ENCODE results near the gene NPAS3.

NPAS3 gene

DNA sequence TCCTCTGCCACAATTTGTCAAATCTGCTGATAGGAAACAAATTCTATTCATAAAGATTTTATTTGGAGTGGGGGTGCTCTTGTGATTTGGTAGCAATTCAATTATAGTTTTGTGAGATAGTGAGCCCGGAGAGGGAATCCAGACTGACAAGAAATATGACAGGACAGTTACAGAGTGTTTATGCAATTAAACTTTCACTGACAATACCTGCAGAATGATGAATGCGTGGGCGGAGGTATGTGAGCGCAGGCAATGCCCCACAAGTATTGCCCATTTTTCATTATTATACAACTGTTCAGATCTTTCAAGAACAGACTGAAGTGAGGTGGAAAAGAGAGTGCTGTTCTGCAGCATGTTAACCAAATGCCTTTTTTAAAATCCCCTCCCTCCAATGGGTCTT lies 753.2 kb downstream of the NPAS3 start:
- TF ChIP-seq, protein P1, sequence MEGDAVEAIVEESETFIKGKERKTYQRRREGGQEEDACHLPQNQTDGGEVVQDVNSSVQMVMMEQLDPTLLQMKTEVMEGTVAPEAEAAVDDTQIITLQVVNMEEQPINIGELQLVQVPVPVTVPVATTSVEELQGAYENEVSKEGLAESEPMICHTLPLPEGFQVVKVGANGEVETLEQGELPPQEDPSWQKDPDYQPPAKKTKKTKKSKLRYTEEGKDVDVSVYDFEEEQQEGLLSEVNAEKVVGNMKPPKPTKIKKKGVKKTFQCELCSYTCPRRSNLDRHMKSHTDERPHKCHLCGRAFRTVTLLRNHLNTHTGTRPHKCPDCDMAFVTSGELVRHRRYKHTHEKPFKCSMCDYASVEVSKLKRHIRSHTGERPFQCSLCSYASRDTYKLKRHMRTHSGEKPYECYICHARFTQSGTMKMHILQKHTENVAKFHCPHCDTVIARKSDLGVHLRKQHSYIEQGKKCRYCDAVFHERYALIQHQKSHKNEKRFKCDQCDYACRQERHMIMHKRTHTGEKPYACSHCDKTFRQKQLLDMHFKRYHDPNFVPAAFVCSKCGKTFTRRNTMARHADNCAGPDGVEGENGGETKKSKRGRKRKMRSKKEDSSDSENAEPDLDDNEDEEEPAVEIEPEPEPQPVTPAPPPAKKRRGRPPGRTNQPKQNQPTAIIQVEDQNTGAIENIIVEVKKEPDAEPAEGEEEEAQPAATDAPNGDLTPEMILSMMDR (conservative IDR thresholded peaks at IDR 0.05; ENCODE audit: control insufficient read depth, insufficient read depth, low read depth, low read length), result no peak
- no peak for DNase-seq (ENCODE audit: low read depth)
- H3K4me3 ChIP-seq (ENCODE audit: control insufficient read depth, low read depth, low read length), result no peak overlapping the region

DNA sequence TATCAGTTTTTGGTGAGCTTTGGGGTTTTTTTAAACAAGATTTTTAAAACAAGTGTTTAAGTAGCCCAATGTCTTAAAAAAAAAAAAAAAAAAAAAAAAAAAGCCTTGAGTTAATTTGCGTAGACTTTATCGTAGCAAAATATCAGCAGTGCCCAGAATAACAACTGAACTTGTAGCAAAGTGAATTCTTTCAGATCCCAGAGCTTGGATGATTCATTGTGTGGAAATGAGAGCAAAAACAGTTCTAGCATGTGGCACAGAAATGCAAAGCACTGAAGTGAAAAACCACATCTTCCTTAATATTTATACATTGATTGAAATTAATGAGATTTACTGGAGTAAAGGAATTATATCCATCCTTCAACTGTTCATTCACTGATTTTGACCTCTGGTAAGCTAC lies 754.1 kb downstream of the NPAS3 start:
- H3K4me3 ChIP-seq (ENCODE audit: control insufficient read depth, low read depth, low read length), result no peak overlapping the region
- TF ChIP-seq, protein P1 (conservative IDR thresholded peaks at IDR 0.05; ENCODE audit: control insufficient read depth, insufficient read depth, low read depth, low read length), result no peak
- DNase-seq (ENCODE audit: low read depth), result peak; percentile 86

DNA sequence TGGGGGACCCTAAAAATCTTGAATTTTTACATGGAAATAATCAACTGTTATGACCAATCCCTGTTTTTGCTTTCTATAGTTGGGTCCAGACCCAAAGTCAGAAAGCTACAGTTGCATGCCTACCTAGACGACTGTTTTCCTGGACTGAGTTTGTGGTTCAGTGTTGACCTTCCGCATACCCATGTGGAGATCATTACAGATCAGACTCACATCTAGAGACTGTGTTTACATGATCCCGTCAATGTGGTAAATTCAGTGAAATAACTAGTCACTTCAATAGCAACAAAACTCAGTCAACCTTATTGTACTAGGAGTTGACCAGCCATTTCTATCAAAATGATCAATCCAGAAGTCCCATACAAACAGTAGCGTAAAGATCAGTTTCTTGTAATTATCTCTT lies 754.6 kb downstream of the NPAS3 start:
- TF ChIP-seq, protein P1 (conservative IDR thresholded peaks at IDR 0.05; ENCODE audit: control insufficient read depth, insufficient read depth, low read depth, low read length), result no peak
- peak; percentile 81 for DNase-seq (ENCODE audit: low read depth)
- no peak overlapping the region for H3K4me3 ChIP-seq (ENCODE audit: control insufficient read depth, low read depth, low read length)

DNA sequence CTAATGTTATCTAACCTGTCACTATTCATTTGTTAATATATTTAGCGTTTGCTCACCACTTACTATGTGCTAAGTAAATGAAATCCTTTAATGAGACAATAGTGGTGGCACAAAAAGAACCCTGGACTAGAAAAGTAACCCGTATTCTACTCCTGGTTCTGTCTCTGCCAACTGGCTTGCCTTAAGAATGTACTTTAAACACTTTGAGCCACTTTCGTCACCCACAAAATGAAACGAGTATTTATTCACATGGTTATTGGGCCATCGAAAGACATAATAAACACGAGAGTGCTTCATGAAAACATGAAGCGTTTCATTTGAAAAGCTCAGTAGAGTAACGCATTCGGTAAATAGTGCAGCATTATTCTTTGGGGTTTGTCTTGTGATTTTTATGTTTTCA lies 757.5 kb downstream of the NPAS3 start:
- no peak for DNase-seq (ENCODE audit: low read depth)
- TF ChIP-seq, protein P1 (conservative IDR thresholded peaks at IDR 0.05; ENCODE audit: control insufficient read depth, insufficient read depth, low read depth, low read length), result no peak
- H3K4me3 ChIP-seq (ENCODE audit: control insufficient read depth, low read depth, low read length), result no peak overlapping the region

DNA sequence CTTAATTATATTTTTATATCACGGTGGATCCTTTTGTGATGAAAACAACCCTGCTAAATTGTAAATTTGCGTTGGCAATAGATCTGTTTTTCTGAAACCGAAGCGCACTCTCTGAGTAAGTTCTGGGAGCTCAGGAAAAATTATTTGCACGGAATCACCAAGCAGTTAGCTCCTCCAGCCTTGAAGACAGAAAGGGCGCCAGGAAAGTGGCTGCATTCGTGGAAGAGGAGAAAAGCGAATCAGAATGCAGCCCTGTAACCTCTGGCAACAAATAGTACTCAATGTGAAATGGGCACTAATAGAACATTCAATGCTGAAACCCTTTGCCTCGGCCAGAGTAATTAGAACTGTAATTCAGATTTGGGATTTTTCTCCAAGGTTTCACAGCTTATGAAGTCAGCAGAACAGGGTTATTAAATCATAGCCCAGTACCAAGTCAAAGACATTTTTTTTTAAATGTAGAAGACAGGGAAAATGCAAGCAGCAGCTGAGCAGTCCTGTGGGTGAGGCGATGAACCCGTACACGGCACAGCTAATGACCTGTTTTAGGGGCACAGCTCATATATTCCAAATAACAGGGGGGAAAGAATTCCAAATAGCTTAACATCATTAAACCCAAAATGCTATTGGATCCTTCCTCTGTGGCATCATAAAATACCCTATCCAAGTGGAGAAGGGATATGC lies 760.8 kb downstream of the NPAS3 start:
- TF ChIP-seq, protein P1 (conservative IDR thresholded peaks at IDR 0.05; ENCODE audit: control insufficient read depth, insufficient read depth, low read depth, low read length), result no peak
- no peak for DNase-seq (ENCODE audit: low read depth)

DNA sequence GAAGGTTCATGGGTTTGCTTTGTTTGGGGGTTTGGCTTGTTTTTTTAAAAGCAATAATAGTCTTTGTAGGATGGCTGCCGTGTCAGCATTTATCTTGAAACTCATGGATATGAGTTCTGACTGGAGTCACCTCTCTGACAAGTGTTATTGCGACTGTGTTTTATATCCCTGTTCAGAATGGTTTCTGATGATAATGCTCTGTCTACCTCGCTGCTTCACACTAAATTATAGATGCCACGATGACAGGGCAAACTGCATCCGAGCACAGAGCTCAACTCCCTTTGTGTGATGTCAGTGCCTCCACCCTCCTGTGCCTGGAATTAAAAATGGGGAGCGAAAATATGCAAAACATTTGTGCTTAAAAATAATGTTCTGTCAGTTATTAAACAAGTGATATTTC lies 761.4 kb downstream of the NPAS3 start:
- TF ChIP-seq, protein P1 (conservative IDR thresholded peaks at IDR 0.05; ENCODE audit: control insufficient read depth, insufficient read depth, low read depth, low read length), result no peak
- DNase-seq (ENCODE audit: low read depth), result no peak
- H3K4me3 ChIP-seq (ENCODE audit: control insufficient read depth, low read depth, low read length), result no peak overlapping the region

More for the DNA sequence above, 760.8 kb downstream of the NPAS3 start:
- no peak overlapping the region for H3K4me3 ChIP-seq (ENCODE audit: control insufficient read depth, low read depth, low read length)

Measured in fibroblast of mammary gland (primary cell).